ENCODE data around the gene RIBC1.
"Not testable (repeated sequence)": the region's sequence is repeated elsewhere in the genome, so short reads cannot be mapped to it uniquely, and the experiment has no call there.

The RIBC1 gene

GRCh38 chrX:53422861-53423306 is at the start of gene RIBC1:
TSS of gene RIBC1 (plus strand) at chrX:53422873. CDS start at chrX:53426277, 3,404 bp downstream.
- FAIRE-seq: no peak

DNA sequence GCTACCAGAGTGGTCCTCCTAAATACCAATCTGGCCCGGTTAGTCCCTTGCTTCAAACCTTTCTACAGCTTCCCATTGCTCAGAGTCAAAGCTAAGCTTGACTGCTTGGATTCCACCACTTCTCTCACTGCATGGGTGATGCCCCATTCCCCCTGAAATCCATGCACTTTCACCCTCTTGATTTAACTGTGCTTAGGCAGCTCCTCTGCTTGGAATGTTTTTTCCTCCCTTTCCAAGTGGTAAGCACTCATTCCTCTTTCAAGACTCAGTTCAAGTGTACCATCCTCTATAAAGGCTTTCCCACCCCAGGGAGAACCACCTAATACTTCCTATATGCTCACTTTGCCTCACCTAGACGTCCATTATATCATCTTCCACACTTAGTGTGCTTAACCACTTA is 49.4 kb upstream of the RIBC1 start:
- DNase-seq (ENCODE audit: insufficient read length, low spot score) (no peak), FAIRE-seq (no peak)
- TF ChIP-seq POLR2A (IDR thresholded peaks at IDR 0.05; ENCODE audit: low read depth, low read length): no peak

More at GRCh38 chrX:53422861-53423306, at the start of gene RIBC1:
- no peak for TF ChIP-seq POLR2A (IDR thresholded peaks at IDR 0.05; ENCODE audit: low read depth, low read length)
- DNase-seq (ENCODE audit: insufficient read length, low spot score): no peak

DNA sequence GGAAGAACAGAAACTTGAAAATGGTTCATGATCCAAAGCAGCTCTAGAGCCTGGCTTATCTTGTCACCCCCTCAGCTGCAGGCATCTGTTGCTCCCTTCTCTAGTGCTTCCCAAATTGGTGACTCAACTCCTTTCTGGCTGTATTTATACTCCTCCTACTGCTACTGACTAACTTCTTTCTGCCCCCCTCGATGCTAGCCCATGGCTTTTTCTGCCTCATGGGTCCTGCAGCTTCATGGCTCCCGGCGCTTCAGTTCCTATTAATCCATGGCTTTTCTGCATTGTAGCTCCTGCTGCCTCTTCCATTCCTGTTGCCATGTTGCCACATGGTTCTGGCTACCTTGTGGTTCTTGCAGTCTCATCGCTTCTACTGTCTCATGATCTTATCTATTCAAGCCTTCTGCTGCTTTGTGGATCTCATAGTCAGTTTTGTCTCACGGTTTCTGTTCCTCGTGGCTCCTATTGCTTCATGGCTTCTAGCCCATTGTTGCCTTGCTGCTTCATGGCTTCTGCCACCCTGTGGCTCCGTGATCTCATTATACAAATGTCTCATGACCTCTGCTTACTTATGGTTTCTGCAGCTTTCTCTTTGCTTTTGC is 48.4 kb upstream of the RIBC1 start:
- FAIRE-seq (no peak), DNase-seq (ENCODE audit: insufficient read length, low spot score) (no peak)
- no peak for TF ChIP-seq POLR2A (IDR thresholded peaks at IDR 0.05; ENCODE audit: low read depth, low read length)

GRCh38 chrX:53374923-53375322 is 47.8 kb upstream of the RIBC1 start:
- TF ChIP-seq POLR2A (IDR thresholded peaks at IDR 0.05; ENCODE audit: low read depth, low read length): no peak
- DNase-seq (ENCODE audit: insufficient read length, low spot score): no peak
- FAIRE-seq: no peak

DNA sequence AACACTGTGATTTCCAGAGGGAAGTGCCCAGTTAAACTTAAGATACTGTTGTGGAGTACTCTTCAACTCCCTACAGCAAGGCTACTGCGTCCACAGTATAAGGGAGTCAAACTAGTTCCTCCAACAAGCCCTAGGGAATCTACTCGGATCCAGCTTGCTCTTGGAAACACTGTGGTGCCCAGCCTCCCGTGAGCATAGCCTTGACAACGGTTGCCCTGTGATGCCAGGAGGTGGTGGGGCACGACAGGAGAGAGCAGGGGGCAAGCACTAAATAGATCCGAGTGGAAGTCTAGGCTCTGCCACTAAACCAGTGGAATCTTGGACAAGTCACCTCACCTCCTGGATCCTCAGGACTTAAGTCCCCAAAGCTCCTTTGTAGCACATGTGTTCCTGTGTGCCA is 45.8 kb upstream of the RIBC1 start:
- no peak for TF ChIP-seq POLR2A (IDR thresholded peaks at IDR 0.05; ENCODE audit: low read depth, low read length)
- FAIRE-seq (no peak), DNase-seq (ENCODE audit: insufficient read length, low spot score) (no peak)

DNA sequence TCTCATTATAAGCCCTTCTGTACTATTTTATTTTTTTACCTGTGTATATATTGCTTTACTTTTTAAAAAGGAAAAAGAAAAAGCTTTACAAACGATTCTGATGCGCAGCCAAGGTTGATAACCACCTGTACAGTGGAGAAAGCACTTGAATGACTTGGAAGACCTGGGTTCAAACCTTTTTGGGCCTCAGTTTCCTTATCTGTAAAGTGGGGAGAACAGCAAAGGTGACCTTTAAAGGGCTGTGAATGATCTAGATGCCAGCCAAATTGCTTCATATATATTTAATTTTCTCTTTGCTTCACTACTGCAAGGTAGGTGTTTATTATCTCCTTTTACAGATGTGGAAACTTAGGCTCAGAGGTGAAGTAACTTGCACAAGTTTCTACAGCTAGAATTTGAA is 45.2 kb upstream of the RIBC1 start:
- FAIRE-seq (no peak), DNase-seq (ENCODE audit: insufficient read length, low spot score) (no peak)
- TF ChIP-seq POLR2A (IDR thresholded peaks at IDR 0.05; ENCODE audit: low read depth, low read length): no peak

GRCh38 chrX:53379008-53379710 is 43.5 kb upstream of the RIBC1 start:
- TF ChIP-seq POLR2A (IDR thresholded peaks at IDR 0.05; ENCODE audit: low read depth, low read length): no peak
- FAIRE-seq (no peak), DNase-seq (ENCODE audit: insufficient read length, low spot score) (no peak)

GRCh38 chrX:53379747-53380146 is 42.9 kb upstream of the RIBC1 start:
- FAIRE-seq: no peak
- no peak for TF ChIP-seq POLR2A (IDR thresholded peaks at IDR 0.05; ENCODE audit: low read depth, low read length)
- DNase-seq (ENCODE audit: insufficient read length, low spot score): no peak

DNA sequence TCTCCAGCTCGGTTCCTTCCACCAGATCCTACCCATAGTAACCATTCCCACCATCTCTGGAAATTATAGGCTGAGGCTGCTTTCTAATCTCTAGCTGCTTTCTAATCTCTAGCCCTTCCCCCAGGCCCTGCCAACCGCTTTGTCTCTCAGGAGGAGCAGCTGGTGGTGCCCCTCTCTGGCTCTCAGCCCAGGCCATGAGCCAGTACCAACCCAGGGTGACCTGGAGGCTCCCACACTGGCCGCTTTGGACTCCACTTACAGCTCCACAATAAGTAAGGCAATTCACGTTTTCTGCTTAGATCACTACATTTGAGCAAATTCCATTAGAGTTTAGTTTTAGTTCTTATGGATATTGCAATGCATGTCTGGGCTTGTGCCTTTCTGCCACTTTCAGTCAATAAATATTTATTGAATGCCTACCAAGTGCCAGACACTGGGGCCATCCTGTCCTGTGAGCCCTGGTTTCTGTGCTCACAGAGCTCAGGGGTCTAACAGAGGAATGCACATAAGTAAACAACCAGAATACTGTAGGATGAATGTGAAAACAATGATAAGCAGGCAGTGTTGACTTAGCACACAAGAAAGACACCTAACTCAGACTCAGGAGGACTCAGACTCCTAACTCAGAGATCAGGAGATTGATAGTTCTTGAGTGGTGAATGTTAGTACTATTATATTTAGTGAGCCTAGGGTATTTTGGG is 39.1 kb upstream of the RIBC1 start:
- no peak for DNase-seq (ENCODE audit: insufficient read length, low spot score)
- FAIRE-seq: no peak
- no peak for TF ChIP-seq POLR2A (IDR thresholded peaks at IDR 0.05; ENCODE audit: low read depth, low read length)

DNA sequence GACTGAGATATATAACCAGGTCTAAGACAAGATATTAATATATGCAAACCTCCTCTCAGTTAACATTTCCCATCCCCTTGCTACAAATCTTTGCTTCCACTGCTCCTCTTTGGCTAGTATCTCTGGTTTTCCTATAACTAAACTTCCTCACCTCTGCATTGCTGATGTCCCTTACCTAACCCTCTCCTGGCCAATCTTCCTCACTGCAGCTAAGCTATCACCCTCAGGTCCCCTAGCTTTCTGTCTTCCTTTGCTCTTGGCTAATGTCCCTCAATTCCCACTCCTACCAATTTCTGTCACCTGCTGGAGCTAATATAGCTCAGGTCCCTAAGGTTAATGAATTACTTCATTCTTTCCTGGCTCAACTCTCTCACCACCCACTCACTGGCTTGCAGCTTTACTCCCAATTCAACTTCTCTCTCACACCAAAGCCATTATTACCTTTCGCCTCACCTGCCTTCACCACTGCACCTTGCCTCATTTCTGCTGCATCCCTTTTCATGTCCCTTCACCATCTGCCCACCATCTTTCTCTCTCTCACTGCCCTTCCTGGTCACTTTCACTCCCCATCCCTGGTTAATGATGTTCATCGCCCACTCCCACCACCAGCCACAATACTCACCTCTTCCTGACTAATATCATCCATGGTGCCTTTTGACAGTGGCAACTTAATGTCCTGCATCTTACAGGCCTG is 26.9 kb upstream of the RIBC1 start:
- no peak for FAIRE-seq
- TF ChIP-seq POLR2A (IDR thresholded peaks at IDR 0.05; ENCODE audit: low read depth, low read length): no peak
- no peak for DNase-seq (ENCODE audit: insufficient read length, low spot score)

DNA sequence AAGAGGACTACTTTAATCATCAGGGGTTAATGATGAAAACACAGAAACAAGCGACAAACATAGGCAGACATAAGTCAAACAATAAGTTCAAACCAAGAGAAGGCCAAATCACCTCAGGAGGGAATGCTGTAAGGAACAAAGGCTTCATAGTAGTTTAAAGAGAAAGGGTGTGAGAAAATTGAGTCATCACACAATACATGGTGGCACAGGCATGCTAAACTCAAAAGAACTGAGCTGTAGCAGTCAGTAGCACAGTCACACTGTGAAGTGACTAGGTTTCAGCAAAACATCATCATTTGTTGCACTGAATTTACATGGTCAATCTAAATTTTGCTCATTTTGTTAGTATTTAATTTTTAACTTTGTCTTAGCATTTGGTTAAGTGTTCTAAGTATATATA is 24.5 kb upstream of the RIBC1 start:
- no peak for TF ChIP-seq POLR2A (IDR thresholded peaks at IDR 0.05; ENCODE audit: low read depth, low read length)
- FAIRE-seq (no peak), DNase-seq (ENCODE audit: insufficient read length, low spot score) (no peak)

DNA sequence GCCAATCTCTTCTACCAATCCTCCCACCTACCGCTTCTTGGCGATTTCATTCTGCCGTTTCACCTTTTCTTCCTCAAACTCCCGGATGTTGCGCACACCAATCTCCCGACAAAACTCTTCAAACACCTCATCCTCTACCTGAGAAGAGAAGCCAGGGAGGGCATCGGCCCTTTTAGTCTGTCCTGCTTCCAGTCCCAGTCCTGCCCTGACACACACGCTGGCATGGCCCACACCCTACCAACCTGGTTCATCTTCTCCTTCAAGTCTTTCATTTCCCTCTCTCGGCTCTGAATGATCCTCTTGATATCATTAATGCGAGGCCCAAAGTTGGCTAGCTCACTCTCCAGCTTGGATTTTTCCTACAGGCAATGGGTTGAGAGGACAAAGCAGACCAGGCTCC is 19.1 kb upstream of the RIBC1 start:
- no peak for FAIRE-seq
- no peak for TF ChIP-seq POLR2A (IDR thresholded peaks at IDR 0.05; ENCODE audit: low read depth, low read length)

DNA sequence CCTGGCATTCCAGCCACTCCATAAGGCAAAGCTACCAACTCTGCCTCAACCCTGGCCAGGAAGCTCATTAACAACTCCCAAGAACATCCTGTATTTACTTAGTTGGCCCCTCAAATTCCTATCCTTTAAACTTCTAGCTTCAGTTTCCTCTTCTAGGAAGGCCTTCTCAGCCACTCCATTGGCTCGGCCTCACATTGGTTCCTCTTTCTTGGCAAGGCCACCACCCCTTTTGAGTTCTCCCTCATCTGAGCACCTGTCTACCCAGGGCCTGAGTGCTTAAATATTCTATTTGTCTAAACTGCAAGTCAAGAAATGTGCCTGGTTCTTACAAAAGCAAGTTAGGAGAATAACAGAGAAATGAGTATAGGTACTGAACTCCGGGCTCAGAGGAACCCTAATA is 10.2 kb upstream of the RIBC1 start:
- DNase-seq (ENCODE audit: insufficient read length, low spot score) (no peak), FAIRE-seq (no peak)
- no peak for TF ChIP-seq POLR2A (IDR thresholded peaks at IDR 0.05; ENCODE audit: low read depth, low read length)

More for the DNA sequence above, 19.1 kb upstream of the RIBC1 start:
- no peak for DNase-seq (ENCODE audit: insufficient read length, low spot score)

- not testable (repeated sequence) for DNase-seq (ENCODE audit: insufficient read length, low spot score); FAIRE-seq
Measured at GRCh38 chrX:53420351-53420750, 2.3 kb upstream of the RIBC1 start.
